AG09319 (cell line): ENCODE results near the gene TMEM179B.

Experiments
- DNase-seq: peaks from one replicate; pipeline ENCODE4 v3.0.0-alpha.2; 2010; ENCODE audit warnings: low read depth; ENCODE audit errors: extremely low read depth
- CTCF ChIP-seq: IDR thresholded peaks from 2 replicates; pipeline ENCODE4 v1.5.1; 2011; ENCODE audit warnings: low read depth, mild to moderate bottlenecking, inconsistent platforms, low read length, moderate library complexity

TMEM179B gene

GRCh38 chr11:62777389-62777788 lies 9.8 kb upstream of the TMEM179B start:
- no peak for TF ChIP-seq CTCF
- no peak for DNase-seq

GRCh38 chr11:62778441-62778840 lies 8.8 kb upstream of the TMEM179B start:
- DNase-seq, result no peak
- no peak for TF ChIP-seq CTCF

GRCh38 chr11:62782753-62783152 lies 4.4 kb upstream of the TMEM179B start:
- DNase-seq, result no peak
- TF ChIP-seq CTCF, result no peak

- peak; percentile 52 for DNase-seq
Observed at GRCh38 chr11:62786318-62787004, 741 bp upstream of the TMEM179B start.

GRCh38 chr11:62788991-62789390 lies 1.8 kb downstream of the TMEM179B start:
- no peak for DNase-seq
- TF ChIP-seq CTCF, result no peak

More at GRCh38 chr11:62786318-62787004, 741 bp upstream of the TMEM179B start:
- TF ChIP-seq CTCF, result no peak; the same call in none of the 2 replicates

GRCh38 chr11:62789576-62789975 lies 2.4 kb downstream of the TMEM179B start:
- DNase-seq, result no peak

More at GRCh38 chr11:62789576-62789975, 2.4 kb downstream of the TMEM179B start:
- no peak for TF ChIP-seq CTCF
